K562 (cell line): ENCODE measurements around the gene INPP1. TPM values are rescaled to one million over a fixed set of nuclear protein-coding genes. Genes with fewer than 3 reads are reported as not detected.

Experiments used
- ATAC-seq: fragments of 200-7000 bp; cut with Tn5 transposase; 3 replicates; pipeline ENCODE4 v1.9.1; 2020; ENCODE audit warnings: moderate library complexity
- BruUV-seq: library from RNA; stranded (reverse); fragments of 400-500 nt; replicated peaks from 2 replicates; lab custom pipeline; 2021; lab: Mats Ljungman, UMichigan
- CTCF ChIA-PET: fragments of 300-600 bp; formaldehyde crosslinking; extraction: SDS; loops from one replicate; lab custom pipeline; 2021; ENCODE audit warnings: low intra/inter-chr PET ratio; lab: Yijun Ruan, JAX
- POLR2A ChIA-PET: fragments of 300-600, 350-650 bp; sonication (Branson Sonifier 250); formaldehyde crosslinking; extraction: SDS; loops from one replicate; lab custom pipeline; 2021; ENCODE audit warnings: antibody characterized with exemption, inconsistent platforms; lab: Yijun Ruan, JAX
- DNase-seq, 4 experiments: peaks; one replicate each; pipeline versions ENCODE4 v3.0.0 to v3.0.0-alpha.2; 2011 to 2018; ENCODE audit warnings: low spot score in 3 of 4, mixed read lengths in 3 of 4; ENCODE audit errors: extremely low read depth in 1 of 4
- FAIRE-seq: peaks from 2 replicates; lab custom pipeline; 2011; peaks lifted over from hg19 to GRCh38; lab: Jason Lieb, UNC
- H2AFZ ChIP-seq: 2 replicates; pipeline ENCODE4 v1.6.0; 2011; ENCODE audit warnings: low read depth, low read length, control low read depth, inconsistent platforms
- H3K27ac ChIP-seq: fragments of 200-600 bp; 3 replicates; pipeline ENCODE4 v1.8.0; 2011; ENCODE audit warnings: low read depth, mild to moderate bottlenecking, control low read depth, inconsistent platforms, low read length, moderate library complexity, mixed read lengths; ENCODE audit errors: extremely low read depth
- H3K27me3 ChIP-seq, 2 experiments: fragments of 300-600 bp in 1 of 2; 2 replicates in 1 of 2; 3 replicates in 1 of 2; pipeline versions ENCODE4 v1.6.0 to v1.8.0; 2011; ENCODE audit warnings: inconsistent platforms in 2 of 2, low read length in 2 of 2, mild to moderate bottlenecking in 1 of 2, mixed read lengths in 1 of 2, moderate library complexity in 1 of 2; ENCODE audit not compliant: control insufficient read depth in 2 of 2, insufficient read depth in 2 of 2
- H3K36me3 ChIP-seq: fragments of 300-600 bp; 3 replicates; pipeline ENCODE4 v1.8.0; 2011; ENCODE audit warnings: mild to moderate bottlenecking, low read length, inconsistent platforms; ENCODE audit not compliant: control insufficient read depth, insufficient read depth
- H3K4me1 ChIP-seq, 2 experiments: fragments of 200-600 bp in 1 of 2; replicated peaks in 1 of 2; 2 replicates in 1 of 2; 3 replicates in 1 of 2; pipeline versions ENCODE4 v1.5.1 to v1.8.0; 2011; ENCODE audit warnings: inconsistent platforms in 2 of 2, low read length in 2 of 2, mild to moderate bottlenecking in 1 of 2, mixed read lengths in 1 of 2, moderate library complexity in 1 of 2; ENCODE audit not compliant: control insufficient read depth in 2 of 2, insufficient read depth in 2 of 2
- H3K4me2 ChIP-seq: 2 replicates; pipeline ENCODE4 v1.6.1; 2011; ENCODE audit warnings: low read length, control low read depth, inconsistent platforms, mixed read lengths; ENCODE audit not compliant: insufficient read depth
- H3K4me3 ChIP-seq: fragments of 200-600 bp; sonication (generic), shearing (Covaris generic); 2 replicates; pipeline ENCODE4 v1.5.1; 2016; ENCODE audit warnings: control low read depth, inconsistent platforms
- H3K79me2 ChIP-seq: fragments of 200-600 bp; 3 replicates; pipeline ENCODE4 v1.8.0; 2011; ENCODE audit warnings: low read length, inconsistent platforms; ENCODE audit not compliant: control insufficient read depth, insufficient read depth
- H3K9ac ChIP-seq, 2 experiments: 2 replicates each; pipeline versions ENCODE4 v1.6.0 to v1.6.1; 2011; ENCODE audit warnings: low read depth in 2 of 2, low read length in 2 of 2, control low read depth in 1 of 2, inconsistent platforms in 1 of 2, mild to moderate bottlenecking in 1 of 2, mixed read lengths in 1 of 2; ENCODE audit not compliant: insufficient read depth in 1 of 2
- H3K9me1 ChIP-seq: one replicate; pipeline ENCODE4 v1.6.0; 2011; ENCODE audit warnings: inconsistent platforms, mild to moderate bottlenecking, low read length, moderate library complexity; ENCODE audit not compliant: control insufficient read depth, insufficient read depth
- H3K9me3 ChIP-seq: replicated peaks from 2 replicates; pipeline ENCODE4 v1.5.1; 2011; ENCODE audit warnings: low read depth, low read length, inconsistent platforms; ENCODE audit not compliant: control insufficient read depth, insufficient read depth
- H4K20me1 ChIP-seq: replicated peaks from 2 replicates; pipeline ENCODE4 v1.6.1; 2011; ENCODE audit warnings: low read length, inconsistent platforms, mixed read lengths; ENCODE audit not compliant: control insufficient read depth, insufficient read depth
- HDAC1 ChIP-seq, 2 experiments: fragments of 450-650 bp; IDR thresholded peaks; 2 replicates each; pipeline ENCODE4 v1.6.1; 2016 to 2017; ENCODE audit warnings: inconsistent platforms in 1 of 2, mild to moderate bottlenecking in 1 of 2, moderate library complexity in 1 of 2
- RFX1 ChIP-seq: fragments of 450-650 bp; IDR thresholded peaks from 2 replicates; pipeline ENCODE4 v1.6.1; 2016; ENCODE audit warnings: mild to moderate bottlenecking, moderate library complexity
- SRF ChIP-seq, 2 experiments: fragments of 250-450, 450-650 bp in 1 of 2; sonication (Bioruptor Pico) in 1 of 2; sonication (generic) in 1 of 2; formaldehyde crosslinking; IDR thresholded peaks; 2 replicates each; pipeline versions ENCODE4 v1.5.0 to v1.5.1; 2020 to 2022; ENCODE audit warnings: mild to moderate bottlenecking in 1 of 2, missing genetic modification reagents in 1 of 2
- WGBS: fragments of 100-300 bp; shearing (Covaris generic); methylation state at CpG from one replicate; pipeline ENCODE4 v1.1.6; 2016; ENCODE audit warnings: low coverage, mixed read lengths; ENCODE audit not compliant: insufficient coverage; ENCODE audit errors: missing lambda C conversion rate; 5-methylcytosine and 5-hydroxymethylcytosine counted together
- in situ Hi-C: fragments of 300-500 bp; cut with MboI; formaldehyde crosslinking; loops from 4 replicates; pipeline ENCODE4 v1.15.0; 2018; ENCODE audit warnings: inconsistent platforms, mixed read lengths
- intact Hi-C: fragments of 100-400 bp; cut with micrococcal nuclease; formaldehyde crosslinking; loops from 2 replicates; pipeline ENCODE4 v1.14.2; 2022
- polyA plus RNA-seq, 8 experiments: library from polyadenylated mRNA; depleted of rRNA in 4 of 8; stranded (reverse) in 5 of 8; unstranded in 3 of 8; fragments of >200 nt; fragmentation: Nextera tagmentation in 2 of 8; fragmentation: Illumina TruSeq in 1 of 8; extraction: Ambion mirVana in 2 of 8; extraction: Trizol in 1 of 8; gene quantifications; 2 replicates each; pipeline versions ENCODE4 v1.2.1 to v1.2.3, GENCODE V29; 2011 to 2014; ENCODE audit warnings: inconsistent platforms in 1 of 8, missing spikeins in 1 of 8
- total RNA-seq, 7 experiments: library from RNA; depleted of rRNA in 6 of 7; stranded (reverse); fragments of >200 nt in 6 of 7; fragmentation: Illumina TruSeq in 2 of 7; extraction: Trizol in 2 of 7; gene quantifications; 2 replicates each; pipeline versions ENCODE4 v1.2.1 to v1.2.3, GENCODE V29; 2011 to 2021; ENCODE audit warnings: low replicate concordance in 1 of 7
- TF ChIP-seq, protein P1 (sequence below), 2 experiments: fragments of 450-650 bp; IDR thresholded peaks; 2 replicates each; pipeline ENCODE4 v1.6.1; 2016
- TF ChIP-seq, protein P2 (sequence below): sonication (generic); formaldehyde crosslinking; IDR thresholded peaks from 2 replicates; pipeline ENCODE4 v1.8.0; 2022; ENCODE audit warnings: missing genetic modification reagents, mild to moderate bottlenecking, borderline replicate concordance

The INPP1 gene
- total and polyA plus RNA-seq, 9 of the 15 experiments (the other 6 are each of a cell fraction or from before 2014, with no cell fraction given): 3.7 to 11.8 (median 6.5) TPM

DNA sequence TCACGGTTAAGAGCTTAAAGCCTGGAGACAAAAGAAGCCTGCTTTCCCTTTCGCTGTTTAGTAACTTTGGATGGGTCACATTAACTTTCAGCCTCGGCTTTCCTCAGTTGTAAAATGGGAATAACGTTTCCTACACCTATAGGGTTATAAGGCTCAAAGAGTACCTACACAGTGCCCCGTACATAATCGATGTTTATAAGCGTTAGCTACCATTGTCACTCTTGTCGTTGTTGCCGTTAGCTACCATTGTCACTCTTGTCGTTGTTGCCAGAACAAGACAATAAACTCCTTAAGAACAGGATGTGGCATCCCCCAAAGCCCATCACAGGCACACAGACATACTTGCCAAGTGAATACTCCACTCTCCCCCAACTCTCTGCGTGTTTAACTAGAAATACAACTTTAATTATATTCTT is 63.9 kb downstream of the INPP1 start:
- H3K4me1 ChIP-seq: peaks cover 14 to 25% of the 10 kb centered on the region in 2 experiments; a peak in 4 of 5 replicates
- DNase-seq (peak in 1 of 4 experiments; percentile 7), ATAC-seq (no peak), FAIRE-seq (peak; percentile 40)
- in situ Hi-C loops (no loop called here), intact Hi-C loops (loop anchor here (10.0 kb wide), 1 partner anchor 58 kb away; no protein-coding TSS in a partner anchor)
- H3K79me2 ChIP-seq: no peaks in the 10 kb centered on the region
- TF ChIP-seq, protein P1, sequence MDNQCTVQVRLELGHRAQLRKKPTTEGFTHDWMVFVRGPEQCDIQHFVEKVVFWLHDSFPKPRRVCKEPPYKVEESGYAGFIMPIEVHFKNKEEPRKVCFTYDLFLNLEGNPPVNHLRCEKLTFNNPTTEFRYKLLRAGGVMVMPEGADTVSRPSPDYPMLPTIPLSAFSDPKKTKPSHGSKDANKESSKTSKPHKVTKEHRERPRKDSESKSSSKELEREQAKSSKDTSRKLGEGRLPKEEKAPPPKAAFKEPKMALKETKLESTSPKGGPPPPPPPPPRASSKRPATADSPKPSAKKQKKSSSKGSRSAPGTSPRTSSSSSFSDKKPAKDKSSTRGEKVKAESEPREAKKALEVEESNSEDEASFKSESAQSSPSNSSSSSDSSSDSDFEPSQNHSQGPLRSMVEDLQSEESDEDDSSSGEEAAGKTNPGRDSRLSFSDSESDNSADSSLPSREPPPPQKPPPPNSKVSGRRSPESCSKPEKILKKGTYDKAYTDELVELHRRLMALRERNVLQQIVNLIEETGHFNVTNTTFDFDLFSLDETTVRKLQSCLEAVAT (IDR thresholded peaks at IDR 0.05): peak in 1 of 2 experiments; percentile 32; a peak in 1 of 4 replicates
- TF ChIP-seq, protein P2, sequence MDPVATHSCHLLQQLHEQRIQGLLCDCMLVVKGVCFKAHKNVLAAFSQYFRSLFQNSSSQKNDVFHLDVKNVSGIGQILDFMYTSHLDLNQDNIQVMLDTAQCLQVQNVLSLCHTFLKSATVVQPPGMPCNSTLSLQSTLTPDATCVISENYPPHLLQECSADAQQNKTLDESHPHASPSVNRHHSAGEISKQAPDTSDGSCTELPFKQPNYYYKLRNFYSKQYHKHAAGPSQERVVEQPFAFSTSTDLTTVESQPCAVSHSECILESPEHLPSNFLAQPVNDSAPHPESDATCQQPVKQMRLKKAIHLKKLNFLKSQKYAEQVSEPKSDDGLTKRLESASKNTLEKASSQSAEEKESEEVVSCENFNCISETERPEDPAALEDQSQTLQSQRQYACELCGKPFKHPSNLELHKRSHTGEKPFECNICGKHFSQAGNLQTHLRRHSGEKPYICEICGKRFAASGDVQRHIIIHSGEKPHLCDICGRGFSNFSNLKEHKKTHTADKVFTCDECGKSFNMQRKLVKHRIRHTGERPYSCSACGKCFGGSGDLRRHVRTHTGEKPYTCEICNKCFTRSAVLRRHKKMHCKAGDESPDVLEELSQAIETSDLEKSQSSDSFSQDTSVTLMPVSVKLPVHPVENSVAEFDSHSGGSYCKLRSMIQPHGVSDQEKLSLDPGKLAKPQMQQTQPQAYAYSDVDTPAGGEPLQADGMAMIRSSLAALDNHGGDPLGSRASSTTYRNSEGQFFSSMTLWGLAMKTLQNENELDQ (CRISPR knock-in tag): 0 out of 2 replicates have a peak, but pooled peaks have one; percentile 35
- no peak for TF ChIP-seq HDAC1 (IDR thresholded peaks at IDR 0.05)
- peak; percentile 58 for TF ChIP-seq RFX1
- TF ChIP-seq SRF (CRISPR knock-in tag; IDR thresholded peaks at IDR 0.05): no peak
- BruUV-seq: TSS peak; percentile 50
- H3K9me1 ChIP-seq: no peaks in the 10 kb centered on the region
- no peaks in the 10 kb centered on the region for H4K20me1 ChIP-seq
- peak overlapping the region; percentile 57; the same call in 1 of the 2 replicates for H3K4me3 ChIP-seq
- no peaks in the 10 kb centered on the region for H3K36me3 ChIP-seq
- no peaks in the 10 kb centered on the region for H3K9me3 ChIP-seq
- no peak overlapping the region; the same call in 2 of the 3 replicates for H3K27ac ChIP-seq
- no peaks in the 10 kb centered on the region for H3K27me3 ChIP-seq
- CTCF ChIA-PET: no interaction called here
- H3K9ac ChIP-seq: peak overlapping the region in 1 of 2 experiments; percentile 25; a peak in 2 of 4 replicates
- WGBS: 52% methylated on average over 11 of the region's 11 CpGs
- peak overlapping the region; percentile 91 for H2AFZ ChIP-seq
- peak overlapping the region; percentile 67 for H3K4me2 ChIP-seq
- POLR2A ChIA-PET: interaction anchor here (0.5 kb wide), 1 partner anchor 11 kb away, joined by 4 read pairs; no protein-coding TSS in a partner anchor
